ENCODE data around the gene PAPLN. TPM values are rescaled to one million over a fixed set of nuclear protein-coding genes. Genes with fewer than 3 reads are reported as not detected.
"Not testable (repeated sequence)": the region's sequence is repeated elsewhere in the genome, so short reads cannot be mapped to it uniquely, and the experiment has no call there.

PAPLN gene
- total RNA-seq, result under 1 TPM; 0.30 to 0.46 TPM

- Mint-ChIP-seq H3K27ac (no peak within 1 kb of the TSS), H3K27me3 (peaks cover 82% of the 10 kb centered on the region), H3K4me1 (peaks cover 12% of the 10 kb centered on the region), H3K9me3 (no peaks in the 10 kb centered on the region), H3K36me3 (ENCODE audit: low read depth) (peaks cover 2% of the 10 kb centered on the region), H3K4me3 (peak within 1 kb of the TSS; percentile 52)
- POLR2A ChIA-PET, result no interaction called here
- CTCF ChIA-PET, result interaction anchor here (0.6 kb wide), 1 partner anchor 91 kb away, joined by 3 read pairs; no protein-coding TSS in a partner anchor
- DNase-seq, result no peak
These were observed at the start of gene PAPLN for GRCh38 chr14:73237219-73237785. Gene PAPLN (plus strand): TSS chr14:73237506. CDS start chr14:73239779, 2,273 bp downstream.

GRCh38 chr14:73188501-73188911 is 48.8 kb upstream of the PAPLN start:
- Mint-ChIP-seq H3K36me3 (ENCODE audit: low read depth) (peaks cover 26% of the 10 kb centered on the region), H3K9me3 (no peaks in the 10 kb centered on the region), H3K27me3 (no peaks in the 10 kb centered on the region), H3K27ac (no peak overlapping the region), H3K4me3 (no peak overlapping the region), H3K4me1 (no peaks in the 10 kb centered on the region)
- POLR2A ChIA-PET, result no interaction called here
- DNase-seq, result no peak
- CTCF ChIA-PET, result interaction anchor here (1.8 kb wide), 1 partner anchor 20 kb away, joined by 4 read pairs; no protein-coding TSS in a partner anchor

- no peaks in the 10 kb centered on the region for H3K9me3 Mint-ChIP-seq
- no peaks in the 10 kb centered on the region for H3K27me3 Mint-ChIP-seq
- no peaks in the 10 kb centered on the region for H3K4me1 Mint-ChIP-seq
- no peak overlapping the region for H3K27ac Mint-ChIP-seq
- peaks cover 30% of the 10 kb centered on the region for H3K36me3 Mint-ChIP-seq (ENCODE audit: low read depth)
- no peak for DNase-seq
- ChIA-PET POLR2A (no interaction called here), CTCF (interaction anchor here (0.7 to 1.8 kb wide), 2 partner anchors 19 to 1605 kb away, joined by 3 to 4 read pairs; no protein-coding TSS in a partner anchor)
- no peak overlapping the region for H3K4me3 Mint-ChIP-seq
These were observed 47.7 kb upstream of the PAPLN start for GRCh38 chr14:73189651-73190050.

- peaks cover 42% of the 10 kb centered on the region for H3K36me3 Mint-ChIP-seq (ENCODE audit: low read depth)
- no peaks in the 10 kb centered on the region for H3K27me3 Mint-ChIP-seq
- no peaks in the 10 kb centered on the region for H3K4me1 Mint-ChIP-seq
- POLR2A ChIA-PET, result no interaction called here
- no peak overlapping the region for H3K27ac Mint-ChIP-seq
- DNase-seq, result no peak
- no peak overlapping the region for H3K4me3 Mint-ChIP-seq
- no peaks in the 10 kb centered on the region for H3K9me3 Mint-ChIP-seq
- CTCF ChIA-PET, result interaction anchor here (0.9 kb wide), 1 partner anchor 15 kb away, joined by 3 read pairs; no protein-coding TSS in a partner anchor
These were observed 45.9 kb upstream of the PAPLN start for GRCh38 chr14:73191441-73191840.

- DNase-seq, H3K27me3 Mint-ChIP-seq, H3K9me3 Mint-ChIP-seq, POLR2A ChIA-PET, CTCF ChIA-PET, H3K27ac Mint-ChIP-seq, H3K4me1 Mint-ChIP-seq, H3K4me3 Mint-ChIP-seq: not testable (repeated sequence)
- peaks cover 45% of the 10 kb centered on the region for H3K36me3 Mint-ChIP-seq (ENCODE audit: low read depth)
These were observed 43.0 kb upstream of the PAPLN start for GRCh38 chr14:73194306-73194705.

- CTCF ChIA-PET, result no interaction called here
- no peaks in the 10 kb centered on the region for H3K9me3 Mint-ChIP-seq
- no peaks in the 10 kb centered on the region for H3K4me1 Mint-ChIP-seq
- peaks cover 55% of the 10 kb centered on the region for H3K36me3 Mint-ChIP-seq (ENCODE audit: low read depth)
- no peak overlapping the region for H3K4me3 Mint-ChIP-seq
- DNase-seq, result no peak
- H3K27ac Mint-ChIP-seq, result no peak overlapping the region
- no peaks in the 10 kb centered on the region for H3K27me3 Mint-ChIP-seq
- POLR2A ChIA-PET, result no interaction called here
These were observed 39.1 kb upstream of the PAPLN start for GRCh38 chr14:73198253-73198652.

GRCh38 chr14:73203527-73203926 is 33.8 kb upstream of the PAPLN start:
- Mint-ChIP-seq H3K27me3 (no peaks in the 10 kb centered on the region), H3K27ac (no peak overlapping the region), H3K4me3 (no peak overlapping the region), H3K9me3 (peaks cover 10% of the 10 kb centered on the region), H3K4me1 (no peaks in the 10 kb centered on the region), H3K36me3 (ENCODE audit: low read depth) (peaks cover 66% of the 10 kb centered on the region)
- POLR2A ChIA-PET, result no interaction called here
- no peak for DNase-seq
- CTCF ChIA-PET, result no interaction called here

GRCh38 chr14:73207615-73208014 is 29.7 kb upstream of the PAPLN start:
- no peak for DNase-seq
- POLR2A ChIA-PET, result no interaction called here
- CTCF ChIA-PET, result interaction anchor here (0.6 to 1.5 kb wide), 2 partner anchors 18 to 159 kb away, joined by 3 to 4 read pairs; no protein-coding TSS in a partner anchor
- H3K27ac Mint-ChIP-seq, result no peak overlapping the region
- H3K4me1 Mint-ChIP-seq, result no peaks in the 10 kb centered on the region
- peaks cover 64% of the 10 kb centered on the region for H3K36me3 Mint-ChIP-seq (ENCODE audit: low read depth)
- no peaks in the 10 kb centered on the region for H3K27me3 Mint-ChIP-seq
- H3K9me3 Mint-ChIP-seq, result peaks cover 12% of the 10 kb centered on the region
- H3K4me3 Mint-ChIP-seq, result no peak overlapping the region

- no peak for DNase-seq
- no peaks in the 10 kb centered on the region for H3K4me1 Mint-ChIP-seq
- ChIA-PET POLR2A (no interaction called here), CTCF (interaction anchor here (0.6 to 1.5 kb wide), 4 partner anchors 9 to 564 kb away, joined by 3 to 4 read pairs (median 4); no protein-coding TSS in a partner anchor)
- peaks cover 69% of the 10 kb centered on the region for H3K36me3 Mint-ChIP-seq (ENCODE audit: low read depth)
- peaks cover 12% of the 10 kb centered on the region for H3K9me3 Mint-ChIP-seq
- no peaks in the 10 kb centered on the region for H3K27me3 Mint-ChIP-seq
- H3K27ac Mint-ChIP-seq, result no peak overlapping the region
- H3K4me3 Mint-ChIP-seq, result no peak overlapping the region
These were observed 28.9 kb upstream of the PAPLN start for GRCh38 chr14:73208390-73208789.

GRCh38 chr14:73208846-73209245 is 28.5 kb upstream of the PAPLN start:
- CTCF ChIA-PET, result interaction anchor here (0.6 to 1.5 kb wide), 3 partner anchors 8 to 564 kb away, joined by 3 to 4 read pairs (median 4); no protein-coding TSS in a partner anchor
- Mint-ChIP-seq H3K27me3 (no peaks in the 10 kb centered on the region), H3K36me3 (ENCODE audit: low read depth) (peaks cover 69% of the 10 kb centered on the region), H3K9me3 (peaks cover 12% of the 10 kb centered on the region), H3K4me3 (no peak overlapping the region), H3K4me1 (no peaks in the 10 kb centered on the region), H3K27ac (no peak overlapping the region)
- DNase-seq, result no peak
- POLR2A ChIA-PET, result no interaction called here

- no peak overlapping the region for H3K27ac Mint-ChIP-seq
- no peaks in the 10 kb centered on the region for H3K4me1 Mint-ChIP-seq
- no peaks in the 10 kb centered on the region for H3K27me3 Mint-ChIP-seq
- H3K9me3 Mint-ChIP-seq, result peaks cover 12% of the 10 kb centered on the region
- H3K4me3 Mint-ChIP-seq, result no peak overlapping the region
- H3K36me3 Mint-ChIP-seq (ENCODE audit: low read depth), result peaks cover 70% of the 10 kb centered on the region
- no peak for DNase-seq
- ChIA-PET POLR2A (no interaction called here), CTCF (interaction anchor here (1.6 kb wide), 1 partner anchor 10 kb away, joined by 5 read pairs; no protein-coding TSS in a partner anchor)
These were observed 27.4 kb upstream of the PAPLN start for GRCh38 chr14:73209953-73210352.

- no peak for DNase-seq
- Mint-ChIP-seq H3K27me3 (no peaks in the 10 kb centered on the region), H3K36me3 (ENCODE audit: low read depth) (peaks cover 60% of the 10 kb centered on the region), H3K27ac (no peak overlapping the region), H3K4me3 (no peak overlapping the region), H3K4me1 (no peaks in the 10 kb centered on the region), H3K9me3 (peaks cover 12% of the 10 kb centered on the region)
- ChIA-PET POLR2A (no interaction called here), CTCF (interaction anchor here (1.0 to 1.6 kb wide), 4 partner anchors 10 to 21 kb away, joined by 3 to 5 read pairs (median 4); no protein-coding TSS in a partner anchor)
These were observed 25.9 kb upstream of the PAPLN start for GRCh38 chr14:73211251-73212040.

- no peak for DNase-seq
- no peaks in the 10 kb centered on the region for H3K27me3 Mint-ChIP-seq
- H3K9me3 Mint-ChIP-seq, result no peaks in the 10 kb centered on the region
- ChIA-PET CTCF (interaction anchor here (0.6 to 1.1 kb wide), 2 partner anchors 11 to 573 kb away, joined by 3 to 5 read pairs; no protein-coding TSS in a partner anchor), POLR2A (no interaction called here)
- peaks cover 50% of the 10 kb centered on the region for H3K36me3 Mint-ChIP-seq (ENCODE audit: low read depth)
- no peak overlapping the region for H3K4me3 Mint-ChIP-seq
- no peak overlapping the region for H3K27ac Mint-ChIP-seq
- no peaks in the 10 kb centered on the region for H3K4me1 Mint-ChIP-seq
These were observed 21.3 kb upstream of the PAPLN start for GRCh38 chr14:73216030-73216429.

Measured in activated CD4-positive, alpha-beta T cell treated with anti-CD3 and anti-CD28 coated beads, Interleukin-2, amount 10 ng/mL, durations not matched to agents 7 days and 5 days (primary cell).